Stomach (tissue), 4 donors: ENCODE measurements around the gene SLC18A2.

Source experiments
- CTCF ChIP-seq, 7 experiments: fragments of 450-650 bp in 4 of 7; fragments of 200-600 bp in 3 of 7; sonication (generic) in 3 of 7; IDR thresholded peaks; one replicate each; pipeline ENCODE4 v1.5.1; 2016 to 2019; ENCODE audit warnings: antibody characterized with exemption in 7 of 7, control low read depth in 2 of 7, mild to moderate bottlenecking in 1 of 7
- EP300 ChIP-seq: sonication (generic); formaldehyde crosslinking; IDR thresholded peaks from one replicate; pipeline ENCODE4 v1.6.1; 2017; ENCODE audit warnings: antibody characterized with exemption
- POLR2A ChIP-seq, 4 donors: fragments of 450-650 bp; IDR thresholded peaks; one replicate each; pipeline ENCODE4 v1.6.1; 2016; ENCODE audit warnings: antibody characterized with exemption in 4 of 4, control low read depth in 2 of 4, mild to moderate bottlenecking in 1 of 4, moderate library complexity in 1 of 4
- POLR2AphosphoS5 ChIP-seq, 3 donors: sonication (generic); formaldehyde crosslinking; IDR thresholded peaks; one replicate each; pipeline ENCODE4 v1.6.1; 2016; ENCODE audit warnings: antibody characterized with exemption in 3 of 3

- TF ChIP-seq CTCF (IDR thresholded peaks at IDR 0.05) (no peak), POLR2A (IDR thresholded peaks at IDR 0.05) (no peak), EP300 (no peak), POLR2AphosphoS5 (IDR thresholded peaks at IDR 0.05) (no peak)
Measured at GRCh38 chr10:117240621-117241529, at the start of gene SLC18A2.
